ENCODE measurements around the gene GLCCI1.

Gene GLCCI1

GRCh38 chr7:8051373-8051772, 82.8 kb downstream of the GLCCI1 start:
- TF ChIP-seq CTCF (IDR thresholded peaks at IDR 0.05): no peak
- no peak overlapping the region for H3K4me3 ChIP-seq (ENCODE audit: low read depth in 1 of 2, low read length in 1 of 2)
- no peaks in the 10 kb centered on the region for H3K27me3 ChIP-seq
- H3K4me1 ChIP-seq (ENCODE audit: control insufficient read depth in 1 of 2, insufficient read depth in 1 of 2, low read depth in 1 of 2, low read length in 1 of 2): peaks cover 8 to 29% of the 10 kb centered on the region in 2 experiments
- no peaks in the 10 kb centered on the region for H3K9me3 ChIP-seq
- peak overlapping the region; percentile 64 for H3K27ac ChIP-seq
- peaks cover 14% of the 10 kb centered on the region for H3K36me3 ChIP-seq

GRCh38 chr7:8051998-8052397, 83.4 kb downstream of the GLCCI1 start:
- peaks cover 20% of the 10 kb centered on the region for H3K36me3 ChIP-seq

GRCh38 chr7:8052824-8053223, 84.2 kb downstream of the GLCCI1 start:
- Histone ChIP-seq H3K9me3 (no peaks in the 10 kb centered on the region), H3K36me3 (peaks cover 27% of the 10 kb centered on the region), H3K4me1 (ENCODE audit: control insufficient read depth in 1 of 2, insufficient read depth in 1 of 2, low read depth in 1 of 2, low read length in 1 of 2) (peaks cover 8 to 30% of the 10 kb centered on the region in 2 experiments), H3K27ac (no peak overlapping the region), H3K4me3 (ENCODE audit: low read depth in 1 of 2, low read length in 1 of 2) (no peak overlapping the region), H3K27me3 (no peaks in the 10 kb centered on the region)
- TF ChIP-seq CTCF (IDR thresholded peaks at IDR 0.05): no peak

More at GRCh38 chr7:8051998-8052397, 83.4 kb downstream of the GLCCI1 start:
- peaks cover 8 to 30% of the 10 kb centered on the region in 2 experiments for H3K4me1 ChIP-seq (ENCODE audit: control insufficient read depth in 1 of 2, insufficient read depth in 1 of 2, low read depth in 1 of 2, low read length in 1 of 2)
- H3K9me3 ChIP-seq: no peaks in the 10 kb centered on the region
- peak overlapping the region; percentile 64 for H3K27ac ChIP-seq
- no peak overlapping the region for H3K4me3 ChIP-seq (ENCODE audit: low read depth in 1 of 2, low read length in 1 of 2)
- no peaks in the 10 kb centered on the region for H3K27me3 ChIP-seq
- TF ChIP-seq CTCF (IDR thresholded peaks at IDR 0.05): no peak

GRCh38 chr7:8056439-8056838, 87.8 kb downstream of the GLCCI1 start:
- Histone ChIP-seq H3K9me3 (no peaks in the 10 kb centered on the region), H3K36me3 (peaks cover 46% of the 10 kb centered on the region), H3K4me1 (ENCODE audit: control insufficient read depth in 1 of 2, insufficient read depth in 1 of 2, low read depth in 1 of 2, low read length in 1 of 2) (peaks cover 0 to 17% of the 10 kb centered on the region in 2 experiments), H3K4me3 (ENCODE audit: low read depth in 1 of 2, low read length in 1 of 2) (no peak overlapping the region), H3K27ac (no peak overlapping the region), H3K27me3 (no peaks in the 10 kb centered on the region)
- TF ChIP-seq CTCF (IDR thresholded peaks at IDR 0.05): no peak

GRCh38 chr7:8057566-8057965, 89.0 kb downstream of the GLCCI1 start:
- Histone ChIP-seq H3K4me3 (ENCODE audit: low read depth in 1 of 2, low read length in 1 of 2) (no peak overlapping the region), H3K36me3 (peaks cover 55% of the 10 kb centered on the region), H3K9me3 (no peaks in the 10 kb centered on the region), H3K27me3 (no peaks in the 10 kb centered on the region), H3K4me1 (ENCODE audit: control insufficient read depth in 1 of 2, insufficient read depth in 1 of 2, low read depth in 1 of 2, low read length in 1 of 2) (peaks cover 0 to 6% of the 10 kb centered on the region in 2 experiments), H3K27ac (no peak overlapping the region)
- TF ChIP-seq CTCF (IDR thresholded peaks at IDR 0.05): no peak

GRCh38 chr7:8058322-8058721, 89.7 kb downstream of the GLCCI1 start:
- peaks cover 62% of the 10 kb centered on the region for H3K36me3 ChIP-seq
- H3K4me3 ChIP-seq (ENCODE audit: low read depth in 1 of 2, low read length in 1 of 2): no peak overlapping the region
- peaks cover 0 to 5% of the 10 kb centered on the region in 2 experiments for H3K4me1 ChIP-seq (ENCODE audit: control insufficient read depth in 1 of 2, insufficient read depth in 1 of 2, low read depth in 1 of 2, low read length in 1 of 2)
- no peaks in the 10 kb centered on the region for H3K9me3 ChIP-seq
- TF ChIP-seq CTCF (IDR thresholded peaks at IDR 0.05): no peak
- H3K27ac ChIP-seq: no peak overlapping the region
- no peaks in the 10 kb centered on the region for H3K27me3 ChIP-seq
